NOMO-1 treated with dmso at 0.1 percent for 144 hours (cell line): ENCODE results near the gene PAF1.
"Not testable (repeated sequence)": the region's sequence is repeated elsewhere in the genome, so short reads cannot be mapped to it uniquely, and the experiment has no call there.

Source experiments
- DNase-seq: peaks from one replicate; lab custom pipeline; 2025; ENCODE audit not compliant: unreplicated experiment; lab: John Stamatoyannopoulos, UW

PAF1 gene

GRCh38 chr19:39384839-39385568 lies 5.9 kb downstream of the PAF1 start:
- DNase-seq = no peak

- no peak for DNase-seq
Observed at GRCh38 chr19:39382991-39383828, 7.7 kb downstream of the PAF1 start.

- no peak for DNase-seq
Observed at GRCh38 chr19:39381910-39382611, 8.8 kb downstream of the PAF1 start.

GRCh38 chr19:39380521-39381502 lies 10.1 kb downstream of the PAF1 start:
- no peak for DNase-seq

- DNase-seq = no peak
Observed at GRCh38 chr19:39379865-39380396, 11.0 kb downstream of the PAF1 start.

GRCh38 chr19:39379366-39379765 lies 11.5 kb downstream of the PAF1 start:
- not testable (repeated sequence) for DNase-seq

- DNase-seq = no peak
Observed at GRCh38 chr19:39377373-39378362, 13.2 kb downstream of the PAF1 start.

GRCh38 chr19:39375929-39376328 lies 15.0 kb downstream of the PAF1 start:
- no peak for DNase-seq

- DNase-seq = no peak
Observed at GRCh38 chr19:39372941-39373340, 18.0 kb downstream of the PAF1 start.

- no peak for DNase-seq
Observed at GRCh38 chr19:39372047-39372802, 18.7 kb downstream of the PAF1 start.

GRCh38 chr19:39370735-39371134 lies 20.2 kb downstream of the PAF1 start:
- no peak for DNase-seq

- no peak for DNase-seq
Observed at GRCh38 chr19:39369200-39369599, 21.7 kb downstream of the PAF1 start.

GRCh38 chr19:39365531-39365930 lies 25.4 kb downstream of the PAF1 start:
- no peak for DNase-seq

- DNase-seq = no peak
Observed at GRCh38 chr19:39363901-39364457, 26.9 kb downstream of the PAF1 start.

GRCh38 chr19:39362682-39363657 lies 27.9 kb downstream of the PAF1 start:
- DNase-seq = no peak

- no peak for DNase-seq
Observed at GRCh38 chr19:39360599-39360998, 30.3 kb downstream of the PAF1 start.

- DNase-seq = no peak
Observed at GRCh38 chr19:39359026-39359425, 31.9 kb downstream of the PAF1 start.
